NCI-H2107 treated with DMSO at 0.1 percent for 48 hours (cell line): ENCODE data around the gene RTCA.
A peak's percentile ranks its signal among the peaks of the same experiment; 100 is the strongest.
"Not testable (repeated sequence)": the region's sequence is repeated elsewhere in the genome, so short reads cannot be mapped to it uniquely, and the experiment has no call there.

Experiments used
- DNase-seq: peaks from one replicate; lab custom pipeline; 2025; ENCODE audit not compliant: unreplicated experiment; lab: John Stamatoyannopoulos, UW

The RTCA gene

GRCh38 chr1:100265931-100266740 lies at the start of gene RTCA:
Gene RTCA, plus strand, starts transcription at chr1:100266216. Its CDS starts 160 bp downstream, at chr1:100266376.
- peak; percentile 96 for DNase-seq

GRCh38 chr1:100217834-100218233 lies 48.2 kb upstream of the RTCA start:
- DNase-seq, result no peak

DNA sequence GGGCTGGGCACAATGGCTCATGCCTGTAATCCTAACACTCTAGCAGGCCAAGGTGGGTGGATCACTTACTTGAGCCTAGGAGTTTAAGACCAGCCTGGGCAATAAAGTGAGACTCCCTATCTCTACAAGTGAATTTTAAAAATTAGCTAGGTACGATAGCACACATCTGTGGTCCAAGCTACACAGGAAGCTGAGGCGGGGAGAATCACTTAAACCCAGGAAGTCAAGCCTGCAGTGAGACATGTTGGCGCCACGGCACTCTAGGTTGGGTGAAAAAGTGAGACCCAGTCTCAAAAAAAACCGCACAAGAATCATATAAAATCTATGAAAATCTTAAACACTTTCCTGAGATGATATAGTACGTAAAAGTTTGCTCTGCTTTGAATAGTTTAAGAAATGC lies 46.6 kb upstream of the RTCA start:
- no peak for DNase-seq

GRCh38 chr1:100219883-100220282 lies 46.1 kb upstream of the RTCA start:
- DNase-seq, result no peak

GRCh38 chr1:100222428-100222827 lies 43.6 kb upstream of the RTCA start:
- DNase-seq, result no peak

- DNase-seq, result no peak
These were observed 36.2 kb upstream of the RTCA start for GRCh38 chr1:100229681-100230443.

DNA sequence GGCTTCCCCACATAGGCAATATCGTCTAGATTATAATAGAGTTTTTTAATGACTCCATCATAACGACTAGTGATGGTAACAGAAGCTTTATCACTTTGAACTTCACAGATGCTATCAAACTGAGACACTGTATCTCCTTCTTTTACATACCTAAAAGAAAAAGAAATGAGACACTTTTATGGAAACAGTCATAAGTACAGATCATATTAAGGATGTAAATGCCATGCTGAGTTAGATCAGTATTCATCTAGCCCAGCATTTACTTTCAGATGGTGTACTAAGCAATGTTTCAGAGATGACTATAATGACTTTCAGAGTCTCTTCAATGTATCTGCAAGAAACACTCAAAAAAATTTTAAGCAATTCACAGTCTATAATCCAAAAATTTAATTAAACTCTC lies 35.3 kb upstream of the RTCA start:
- no peak for DNase-seq

DNA sequence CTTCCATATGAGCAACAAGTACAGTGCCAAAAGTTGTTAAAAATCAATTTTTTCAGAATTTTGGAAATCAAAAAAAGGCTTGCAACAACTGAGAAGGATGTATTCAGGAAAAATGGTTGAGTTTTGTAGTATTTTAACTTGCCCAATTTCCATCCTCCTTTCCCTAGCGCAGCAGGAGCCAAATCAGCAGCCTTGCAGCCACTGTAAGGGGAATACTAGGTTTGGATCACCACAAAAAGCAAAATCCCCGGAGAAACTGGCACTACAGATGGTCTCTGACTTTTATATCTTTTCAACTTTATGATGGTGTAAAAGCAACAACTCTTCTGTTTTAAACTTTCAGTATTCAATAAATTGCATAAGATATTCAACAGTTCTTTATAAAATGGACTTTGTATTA lies 34.3 kb upstream of the RTCA start:
- DNase-seq, result no peak

DNA sequence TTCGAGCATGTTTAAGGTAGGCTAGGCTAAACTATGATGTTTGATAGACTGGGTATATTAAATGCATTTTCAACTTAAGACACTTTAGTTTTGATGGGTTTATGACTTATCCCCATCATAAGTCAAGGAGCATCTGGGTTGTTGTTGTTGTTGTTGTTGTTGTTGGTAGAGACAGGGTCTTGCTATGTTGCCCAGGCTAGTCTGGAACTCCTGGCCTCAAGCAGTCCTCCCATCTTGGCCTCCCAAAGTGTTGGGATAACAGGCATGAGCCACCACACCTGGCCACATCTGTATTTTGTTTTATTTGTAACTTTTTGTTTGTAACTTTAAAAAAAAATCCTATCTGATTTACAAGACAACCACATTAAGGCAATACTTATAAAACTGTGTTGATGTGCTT lies 33.9 kb upstream of the RTCA start:
- DNase-seq, result no peak

DNA sequence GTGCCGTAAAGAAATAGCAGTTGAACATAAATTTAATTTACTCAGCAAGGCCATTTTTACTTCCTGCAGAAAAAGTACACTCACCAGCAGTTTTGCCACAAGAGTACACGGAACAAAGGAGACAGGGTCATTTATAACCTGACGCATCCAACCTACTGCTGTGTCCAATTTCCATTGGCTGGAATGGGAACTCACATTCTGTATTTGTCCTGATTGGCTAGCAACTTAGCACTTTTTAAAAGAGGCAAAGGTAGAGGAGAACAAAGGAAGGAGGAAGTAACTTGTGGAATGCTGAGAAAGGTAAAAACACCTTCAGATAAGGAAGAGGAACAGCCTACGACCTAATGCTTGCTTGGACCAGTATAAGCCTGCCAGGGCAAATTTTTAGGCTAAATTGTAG lies 32.5 kb upstream of the RTCA start:
- not testable (repeated sequence) for DNase-seq

DNA sequence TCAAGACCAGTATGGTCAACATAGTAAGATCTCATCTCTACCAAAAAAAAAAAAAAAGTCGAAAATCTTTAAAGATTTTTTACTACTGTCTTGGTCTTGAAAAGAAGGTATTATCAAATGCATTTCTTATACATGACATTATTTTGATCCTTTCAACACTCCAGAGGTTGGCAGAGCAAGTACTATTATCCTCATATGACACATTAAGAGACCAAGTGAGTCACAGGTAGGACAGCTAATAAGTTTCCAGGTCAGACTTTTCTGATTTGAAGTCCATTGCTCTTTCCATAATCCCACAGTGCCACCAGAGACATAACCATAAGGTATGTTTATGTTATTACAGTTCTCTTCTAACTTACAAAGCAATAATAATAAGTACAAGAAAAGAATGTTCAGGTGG lies 31.6 kb upstream of the RTCA start:
- DNase-seq, result no peak

DNA sequence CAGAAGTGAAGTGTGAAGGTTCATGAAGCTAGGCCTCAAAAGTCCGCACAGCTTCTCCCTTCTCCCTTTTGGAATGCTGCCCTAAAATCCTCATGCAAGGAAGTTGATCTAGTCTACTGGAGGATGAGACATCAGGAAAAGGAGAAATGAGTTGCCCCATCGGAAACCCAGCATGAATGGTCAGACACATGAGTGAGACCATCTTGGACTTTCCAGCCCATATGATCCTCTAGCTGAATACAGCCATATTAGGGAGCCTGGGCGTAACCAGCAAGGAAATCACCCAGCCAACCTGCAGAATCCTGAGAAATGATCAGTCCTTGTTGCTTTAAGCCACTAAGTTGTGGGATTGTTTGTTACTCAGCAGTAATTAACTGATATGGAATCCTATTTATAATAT lies 28.9 kb upstream of the RTCA start:
- no peak for DNase-seq

DNA sequence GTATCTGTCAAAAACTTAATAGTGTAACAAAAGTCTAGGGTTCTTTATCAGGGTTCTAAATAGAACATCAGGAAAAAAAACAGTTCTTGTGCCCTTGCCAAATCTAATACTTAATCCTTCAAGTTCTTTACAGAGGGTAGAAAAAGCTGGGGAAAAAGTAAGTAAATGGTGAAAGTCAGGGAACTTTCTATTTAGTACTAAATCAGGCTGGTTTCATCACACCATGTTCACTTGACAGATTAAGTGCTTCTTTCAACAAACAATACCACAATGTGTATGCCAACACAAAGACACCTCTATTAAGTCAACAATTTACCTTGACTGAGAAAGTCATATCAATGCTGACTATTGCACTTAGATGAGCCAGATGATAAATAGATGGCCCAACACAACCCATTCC lies 26.1 kb upstream of the RTCA start:
- DNase-seq, result no peak

DNA sequence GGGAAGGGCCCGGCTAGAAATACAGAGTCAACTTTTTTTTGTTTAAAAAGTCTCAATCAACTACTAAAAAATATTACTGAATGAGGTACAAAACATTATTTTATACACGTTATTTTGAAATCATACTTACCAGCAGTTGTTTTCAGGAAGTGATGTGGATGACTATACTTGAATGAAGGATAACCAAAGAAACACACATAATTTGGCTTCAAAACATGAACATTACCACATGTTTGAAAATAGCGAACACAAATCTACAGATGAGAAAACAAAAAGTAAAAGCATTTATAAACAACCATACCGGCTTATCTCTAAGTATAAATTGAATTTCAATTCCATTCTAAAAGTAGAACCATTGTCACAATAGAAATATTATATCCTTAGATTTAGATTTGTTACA lies 25.4 kb upstream of the RTCA start:
- no peak for DNase-seq

DNA sequence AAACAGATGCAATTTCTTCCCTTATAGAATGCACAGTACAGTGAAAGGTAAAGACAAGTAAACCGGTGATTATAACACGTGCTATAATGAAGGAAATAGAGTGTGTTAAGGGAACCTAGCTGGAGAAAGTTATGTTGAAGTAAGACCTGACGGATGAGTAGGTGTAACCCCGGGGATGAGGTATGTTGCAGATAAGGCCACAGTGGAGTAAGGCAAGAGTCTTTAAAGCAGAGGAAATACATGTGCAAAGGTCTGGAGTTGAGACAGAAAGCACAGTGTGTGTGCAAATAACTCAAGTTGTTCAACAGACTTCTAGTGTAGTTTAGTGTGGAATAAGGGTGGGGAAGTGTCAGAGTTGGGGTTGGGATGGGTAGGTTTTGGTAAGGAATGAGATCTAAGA lies 19.3 kb upstream of the RTCA start:
- no peak for DNase-seq

DNA sequence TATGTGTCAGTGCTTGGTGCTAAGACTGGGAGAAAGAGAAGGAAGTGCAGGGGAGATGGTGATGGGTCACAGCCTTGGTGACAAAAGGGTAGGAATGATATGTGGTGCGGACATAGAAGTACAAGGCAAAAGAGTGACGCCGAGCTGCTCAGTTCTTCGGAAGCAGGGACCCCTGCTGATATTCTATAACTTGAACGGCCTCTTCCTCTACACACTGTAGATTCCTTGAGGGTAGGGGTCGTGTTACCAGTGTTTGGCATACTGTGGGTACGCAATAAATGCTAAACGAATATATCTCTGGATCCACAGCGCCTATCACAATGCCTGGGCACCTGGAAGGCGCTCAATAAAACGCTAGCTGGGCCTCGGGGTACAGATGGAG lies 16.9 kb upstream of the RTCA start:
- no peak for DNase-seq

GRCh38 chr1:100249537-100250257 lies 16.3 kb upstream of the RTCA start, which contains the start of gene DBT:
Gene DBT, minus strand, starts transcription at chr1:100249834. Its CDS starts 14 bp downstream, at chr1:100249820.
- peak; percentile 98 for DNase-seq

DNA sequence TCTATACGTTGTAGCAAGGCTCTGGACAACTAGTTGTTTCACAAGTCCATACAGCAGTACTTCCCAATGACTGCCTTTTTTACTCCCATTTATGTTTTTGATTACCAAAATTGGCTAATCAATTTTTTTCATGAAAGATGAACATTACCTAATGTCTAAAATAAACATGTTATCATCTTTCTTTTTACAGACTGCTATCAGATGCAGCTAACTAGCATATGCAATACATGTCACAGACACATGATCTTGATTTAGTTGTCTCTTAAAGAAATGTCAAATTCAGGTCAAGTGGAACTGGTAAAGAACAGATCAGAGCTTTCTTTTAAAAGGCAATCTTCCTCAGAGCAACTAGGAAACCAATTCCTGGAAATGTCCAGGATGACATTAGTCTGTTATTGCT lies 15.8 kb upstream of the RTCA start:
- no peak for DNase-seq

GRCh38 chr1:100250807-100251206 lies 15.2 kb upstream of the RTCA start:
- no peak for DNase-seq

- no peak for DNase-seq
These were observed 13.1 kb upstream of the RTCA start for GRCh38 chr1:100252901-100253300.

DNA sequence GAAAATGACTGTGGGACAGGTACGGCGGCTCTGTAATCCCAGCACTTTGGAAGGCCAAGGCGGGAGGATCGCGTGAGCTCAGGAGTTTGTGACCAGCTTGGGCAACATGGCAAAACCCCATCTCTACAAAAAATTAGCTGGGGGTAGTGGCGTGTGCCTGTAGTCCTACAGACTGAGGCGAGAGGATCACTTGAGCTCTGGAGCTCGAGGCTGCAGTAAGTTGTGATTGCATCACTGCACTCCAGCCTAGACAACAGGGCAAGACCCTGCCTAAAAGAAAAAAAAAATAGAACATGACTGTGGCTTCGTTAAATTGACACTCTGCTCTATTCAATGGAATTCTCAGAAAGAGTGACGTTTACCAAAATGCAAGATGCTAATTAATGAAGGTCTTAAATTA lies 12.5 kb upstream of the RTCA start:
- DNase-seq, result no peak

DNA sequence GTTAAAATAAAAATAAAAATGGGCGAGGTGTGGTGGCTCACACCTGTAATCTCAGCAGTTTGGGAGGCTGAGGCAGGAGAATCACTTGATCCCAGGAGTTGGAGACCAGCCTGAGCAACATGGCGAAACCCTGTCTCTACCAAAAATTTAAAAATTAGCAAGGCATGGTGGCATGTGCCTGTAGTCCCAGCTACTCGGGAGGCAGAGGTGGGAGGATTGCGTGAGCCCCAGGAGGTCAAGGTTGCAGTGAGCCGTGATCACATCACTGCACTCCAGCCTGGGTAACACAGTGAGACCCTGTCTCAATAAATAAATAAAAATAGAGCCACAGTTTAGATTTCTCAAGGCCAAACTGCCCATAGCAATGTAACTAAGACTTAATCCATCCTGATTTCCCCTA lies 9.7 kb upstream of the RTCA start:
- not testable (repeated sequence) for DNase-seq
